ENCODE results near the gene IMMP2L. TPM values are rescaled to one million over a fixed set of nuclear protein-coding genes. Genes with fewer than 3 reads are reported as not detected.

Gene IMMP2L
- total and polyA plus RNA-seq, 2 of the 4 experiments (the other 2 are of a cell fraction): 5.8 to 9.3 TPM

DNA sequence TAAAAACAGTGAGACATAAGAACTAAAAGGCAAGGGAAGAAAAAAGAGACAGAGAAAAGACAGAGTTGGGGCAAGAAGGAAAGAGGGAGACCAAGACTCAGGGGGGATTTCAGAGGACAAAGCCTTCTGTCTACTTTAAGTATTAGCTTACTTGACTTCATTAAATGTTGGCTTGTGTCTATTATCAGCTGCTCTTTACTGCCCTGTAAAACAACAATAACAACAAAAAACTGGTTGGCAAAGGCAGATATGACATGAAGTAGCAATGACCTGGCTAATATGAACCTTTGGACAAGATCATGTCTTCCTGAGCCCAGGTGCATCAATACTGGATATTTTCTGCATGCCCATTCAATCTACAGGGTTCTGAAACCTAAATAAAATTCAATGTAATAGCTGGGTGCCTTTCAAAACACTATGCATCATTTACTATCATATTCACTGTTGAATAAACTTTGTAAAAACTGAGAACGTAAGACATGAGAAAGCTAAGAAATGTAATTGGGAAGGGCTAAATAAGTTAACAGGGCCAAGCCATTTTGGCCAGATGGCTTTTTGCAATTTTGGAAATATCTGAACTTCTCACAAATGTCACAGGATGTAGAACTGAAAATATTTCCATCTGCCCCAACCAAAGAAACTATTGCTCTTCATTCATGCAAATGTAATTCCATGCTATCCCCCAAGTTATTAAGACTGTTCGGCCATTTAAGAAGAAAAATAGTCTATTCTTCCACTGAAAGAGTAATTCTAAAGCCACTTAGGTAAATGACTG, 422.0 kb downstream of the IMMP2L start:
- WGBS, 2 experiments (ENCODE audit: extremely low coverage in 2 of 2, insufficient read length in 1 of 2): no CpG with 5 or more reads among the region's 2 CpGs
- H3K27ac ChIP-seq (ENCODE audit: insufficient read depth, low read length): no peak overlapping the region
- no peak overlapping the region for H4K5ac ChIP-seq (ENCODE audit: low read depth, low read length)
- TF ChIP-seq, protein P1, sequence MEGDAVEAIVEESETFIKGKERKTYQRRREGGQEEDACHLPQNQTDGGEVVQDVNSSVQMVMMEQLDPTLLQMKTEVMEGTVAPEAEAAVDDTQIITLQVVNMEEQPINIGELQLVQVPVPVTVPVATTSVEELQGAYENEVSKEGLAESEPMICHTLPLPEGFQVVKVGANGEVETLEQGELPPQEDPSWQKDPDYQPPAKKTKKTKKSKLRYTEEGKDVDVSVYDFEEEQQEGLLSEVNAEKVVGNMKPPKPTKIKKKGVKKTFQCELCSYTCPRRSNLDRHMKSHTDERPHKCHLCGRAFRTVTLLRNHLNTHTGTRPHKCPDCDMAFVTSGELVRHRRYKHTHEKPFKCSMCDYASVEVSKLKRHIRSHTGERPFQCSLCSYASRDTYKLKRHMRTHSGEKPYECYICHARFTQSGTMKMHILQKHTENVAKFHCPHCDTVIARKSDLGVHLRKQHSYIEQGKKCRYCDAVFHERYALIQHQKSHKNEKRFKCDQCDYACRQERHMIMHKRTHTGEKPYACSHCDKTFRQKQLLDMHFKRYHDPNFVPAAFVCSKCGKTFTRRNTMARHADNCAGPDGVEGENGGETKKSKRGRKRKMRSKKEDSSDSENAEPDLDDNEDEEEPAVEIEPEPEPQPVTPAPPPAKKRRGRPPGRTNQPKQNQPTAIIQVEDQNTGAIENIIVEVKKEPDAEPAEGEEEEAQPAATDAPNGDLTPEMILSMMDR (conservative IDR thresholded peaks at IDR 0.05; ENCODE audit: low read depth, low read length): no peak
- TF ChIP-seq MAFK (IDR thresholded peaks at IDR 0.05; ENCODE audit: low read depth, low read length) (no peak), RAD21 (IDR thresholded peaks at IDR 0.05; ENCODE audit: low read length) (no peak), MAZ (IDR thresholded peaks at IDR 0.05; ENCODE audit: borderline replicate concordance, low read depth, low read length) (no peak), MXI1 (IDR thresholded peaks at IDR 0.05; ENCODE audit: borderline replicate concordance, low read depth, low read length) (no peak), POLR2A (IDR thresholded peaks at IDR 0.05; ENCODE audit: low read depth, low read length) (no peak), BHLHE40 (IDR thresholded peaks at IDR 0.05; ENCODE audit: low read depth, low read length) (no peak), CHD1 (IDR thresholded peaks at IDR 0.05; ENCODE audit: low read depth, low read length) (no peak), NFE2L2 (IDR thresholded peaks at IDR 0.05; ENCODE audit: low read depth, low read length) (no peak), ELK1 (IDR thresholded peaks at IDR 0.05; ENCODE audit: borderline replicate concordance, low read depth, low read length) (no peak), CEBPB (IDR thresholded peaks at IDR 0.05; ENCODE audit: low read depth, low read length) (no peak), SMC3 (IDR thresholded peaks at IDR 0.05; ENCODE audit: low read depth, low read length) (no peak), USF2 (IDR thresholded peaks at IDR 0.05; ENCODE audit: low read depth, low read length) (no peak)
- H3K9me1 ChIP-seq (ENCODE audit: insufficient read depth, low read length): no peaks in the 10 kb centered on the region
- H2AK5ac ChIP-seq (ENCODE audit: low read depth, low read length): no peak overlapping the region
- H4K91ac ChIP-seq (ENCODE audit: insufficient read depth, low read depth, low read length): no peak overlapping the region
- no peaks in the 10 kb centered on the region for H3K9me3 ChIP-seq (ENCODE audit: control insufficient read depth, insufficient read depth, low read length)
- no peak overlapping the region for H3K4ac ChIP-seq (ENCODE audit: low read depth, low read length)
- no peak overlapping the region for H3K4me2 ChIP-seq (ENCODE audit: low read depth, low read length)
- no peak overlapping the region for H3K56ac ChIP-seq (ENCODE audit: extremely low read depth, insufficient read depth, low read length)
- intact Hi-C loops (cut with micrococcal nuclease): no loop called here
- H2BK15ac ChIP-seq (ENCODE audit: low read depth, low read length): no peak overlapping the region
- no peak overlapping the region for H3K18ac ChIP-seq (ENCODE audit: low read depth, low read length)
- no peak overlapping the region for H3K9ac ChIP-seq (ENCODE audit: low read depth, low read length)
- no peak overlapping the region for H2AK9ac ChIP-seq (replicated peaks; ENCODE audit: low read depth, low read length, poor library complexity)
- H3K23ac ChIP-seq (ENCODE audit: low read depth, low read length): no peak overlapping the region
- H4K20me1 ChIP-seq (ENCODE audit: insufficient read depth, low read length): no peaks in the 10 kb centered on the region
- H4K8ac ChIP-seq (ENCODE audit: low read depth in 2 of 2, low read length in 2 of 2): no peak overlapping the region
- no peak overlapping the region for H2BK120ac ChIP-seq (ENCODE audit: low read depth, low read length)
- no peaks in the 10 kb centered on the region for H3K36me3 ChIP-seq (ENCODE audit: control insufficient read depth, insufficient read depth, low read length)
- H3K4me1 ChIP-seq (ENCODE audit: control insufficient read depth, insufficient read depth, low read length): peaks cover 2% of the 10 kb centered on the region
- no peak overlapping the region for H2AFZ ChIP-seq (replicated peaks; ENCODE audit: low read length, poor library complexity)
- no peak overlapping the region for H2BK5ac ChIP-seq (ENCODE audit: low read depth, low read length, poor library complexity, severe bottlenecking)
- H2BK20ac ChIP-seq (ENCODE audit: low read depth, low read length): no peak overlapping the region
- no TSS peak for BruUV-seq (replicated peaks)
- ChIA-PET POLR2A (ENCODE audit: unreplicated experiment) (no interaction called here), CTCF (interaction anchor here (0.6 kb wide), 1 partner anchor 139 kb away, joined by 3 read pairs; no protein-coding TSS in a partner anchor)
- no peaks in the 10 kb centered on the region for H3K27me3 ChIP-seq (ENCODE audit: control insufficient read depth, insufficient read depth, low read length)
- H3K4me3 ChIP-seq (ENCODE audit: insufficient read depth, low read depth, low read length): no peak overlapping the region
- H3K14ac ChIP-seq (replicated peaks; ENCODE audit: low read depth, low read length): no peak overlapping the region
- dilution Hi-C loops (cut with HindIII; ENCODE audit: low sequenced_read_pairs, unreplicated experiment): no loop called here
- DNase-seq (no peak), ATAC-seq (ENCODE audit: low read depth) (no peak)
- in situ Hi-C loops (cut with MboI; ENCODE audit: low sequenced_read_pairs): no loop called here
- no peaks in the 10 kb centered on the region; a peak in 1 of 4 replicates for H3K79me1 ChIP-seq (ENCODE audit: low read depth in 1 of 2, low read length in 2 of 2)
